Stimulated activated CD4-positive, alpha-beta T cell treated with anti-CD3 and anti-CD28 coated beads, Interleukin-2, amount 100 ng/mL, for 24 hours (primary cell): ENCODE results near the gene CNPY2.
"Not testable (repeated sequence)": the region's sequence is repeated elsewhere in the genome, so short reads cannot be mapped to it uniquely, and the experiment has no call there.

Experiments used
- DNase-seq, 2 donors: peaks; one replicate each; pipeline ENCODE4 v3.0.0-alpha.2; 2020

The CNPY2 gene

GRCh38 chr12:56315622-56316473 lies at the start of gene CNPY2:
Gene CNPY2 (minus strand): TSS chr12:56315988. CDS start chr12:56315217, 771 bp downstream.
- DNase-seq, result peak; percentile 92 to 94

- DNase-seq, result no peak
These were observed 46.6 kb upstream of the CNPY2 start, which contains the start of gene APOF for GRCh38 chr12:56362130-56363059. Gene APOF (minus strand): TSS chr12:56362857. CDS start chr12:56362745, 112 bp downstream.

GRCh38 chr12:56361487-56362129 lies 45.8 kb upstream of the CNPY2 start:
- DNase-seq, result no peak

GRCh38 chr12:56359851-56360767 lies 44.3 kb upstream of the CNPY2 start, which contains the start of gene STAT2:
Gene STAT2 (minus strand): TSS chr12:56360107. CDS start chr12:56356571, 3,536 bp downstream.
- peak; percentile 99 for DNase-seq

GRCh38 chr12:56358836-56359532 lies 43.2 kb upstream of the CNPY2 start:
- DNase-seq, result no peak

- no peak for DNase-seq
These were observed 35.5 kb upstream of the CNPY2 start for GRCh38 chr12:56351325-56351724.

GRCh38 chr12:56350662-56351061 lies 34.9 kb upstream of the CNPY2 start:
- DNase-seq, result no peak

GRCh38 chr12:56348776-56349175 lies 33.0 kb upstream of the CNPY2 start:
- no peak for DNase-seq

- DNase-seq, result not testable (repeated sequence)
These were observed 31.5 kb upstream of the CNPY2 start for GRCh38 chr12:56347255-56347654.

GRCh38 chr12:56346675-56347074 lies 30.9 kb upstream of the CNPY2 start:
- DNase-seq, result peak in 1 of 2 donors; percentile 15

GRCh38 chr12:56342290-56342689 lies 26.5 kb upstream of the CNPY2 start:
- DNase-seq, result not testable (repeated sequence)

GRCh38 chr12:56341616-56342015 lies 25.8 kb upstream of the CNPY2 start:
- DNase-seq, result no peak

- DNase-seq, result no peak
These were observed 23.3 kb upstream of the CNPY2 start for GRCh38 chr12:56339158-56339422.

GRCh38 chr12:56338308-56339157 lies 22.7 kb upstream of the CNPY2 start, which contains the start of gene IL23A:
Gene IL23A (plus strand): TSS chr12:56338884. CDS start chr12:56339045, 161 bp downstream.
- DNase-seq, result peak; percentile 82 to 89

GRCh38 chr12:56337753-56338251 lies 22.0 kb upstream of the CNPY2 start:
- DNase-seq, result no peak

GRCh38 chr12:56336361-56337167 lies 20.8 kb upstream of the CNPY2 start:
- no peak for DNase-seq

- not testable (repeated sequence) for DNase-seq
These were observed 19.7 kb upstream of the CNPY2 start for GRCh38 chr12:56335527-56335926.

- DNase-seq, result no peak
These were observed 18.7 kb upstream of the CNPY2 start for GRCh38 chr12:56334490-56334793.
